RWPE2 (cell line): ENCODE results near the gene ALG6.

Source experiments
- ATAC-seq: fragments of 200-7000 bp; cut with Tn5 transposase; 3 replicates; pipeline ENCODE4 v1.9.1; 2021; ENCODE audit warnings: low read depth
- DNase-seq: peaks from one replicate; pipeline ENCODE4 v3.0.0-alpha.2; 2020; ENCODE audit warnings: low spot score
- H3K27ac ChIP-seq: fragments of 450-650 bp; 2 replicates; pipeline ENCODE4 v1.5.1; 2017; ENCODE audit warnings: mild to moderate bottlenecking; ENCODE audit not compliant: poor library complexity, severe bottlenecking
- H3K27me3 ChIP-seq: fragments of 250-450 bp; sonication (Bioruptor Pico); 2 replicates; pipeline ENCODE4 v1.5.1; 2021; ENCODE audit warnings: mild to moderate bottlenecking, moderate library complexity; ENCODE audit not compliant: insufficient read depth, poor library complexity, severe bottlenecking
- H3K36me3 ChIP-seq: fragments of 250-450 bp; sonication (Bioruptor Pico); 2 replicates; pipeline ENCODE4 v1.5.1; 2020; ENCODE audit warnings: low read depth, mild to moderate bottlenecking, moderate library complexity
- H3K4me1 ChIP-seq: fragments of 250-450 bp; sonication (Bioruptor Pico); 2 replicates; pipeline ENCODE4 v1.5.1; 2021; ENCODE audit warnings: mild to moderate bottlenecking, moderate library complexity; ENCODE audit not compliant: insufficient read depth, poor library complexity, severe bottlenecking
- H3K4me3 ChIP-seq: fragments of 250-450 bp; sonication (Bioruptor Pico); 2 replicates; pipeline ENCODE4 v1.5.1; 2021; ENCODE audit warnings: mild to moderate bottlenecking, moderate library complexity; ENCODE audit not compliant: severe bottlenecking
- H3K9me3 ChIP-seq: fragments of 250-450 bp; sonication (Bioruptor Pico); 2 replicates; pipeline ENCODE4 v1.5.1; 2021; ENCODE audit warnings: mild to moderate bottlenecking, moderate library complexity; ENCODE audit not compliant: severe bottlenecking
- CTCF ChIP-seq: fragments of 450-650 bp; IDR thresholded peaks from one replicate; pipeline ENCODE4 v1.5.1; 2017; ENCODE audit warnings: mild to moderate bottlenecking, moderate library complexity; ENCODE audit not compliant: poor library complexity, severe bottlenecking

Gene ALG6

GRCh38 chr1:63363014-63363413 is 4.4 kb upstream of the ALG6 start:
- Histone ChIP-seq H3K27me3 (no peaks in the 10 kb centered on the region), H3K27ac (no peak overlapping the region), H3K4me1 (no peaks in the 10 kb centered on the region), H3K9me3 (no peaks in the 10 kb centered on the region), H3K36me3 (no peaks in the 10 kb centered on the region), H3K4me3 (no peak overlapping the region)
- ATAC-seq: no peak
- no peak for DNase-seq
- no peak for TF ChIP-seq CTCF

GRCh38 chr1:63366908-63367214 is 566 bp upstream of the ALG6 start:
- H3K4me1 ChIP-seq: no peaks in the 10 kb centered on the region
- H3K36me3 ChIP-seq: peaks cover 8% of the 10 kb centered on the region; the same call in 1 of the 2 replicates
- TF ChIP-seq CTCF: no peak
- no peak overlapping the region for H3K27ac ChIP-seq
- ATAC-seq (no peak), DNase-seq (no peak)
- H3K4me3 ChIP-seq: peak overlapping the region; percentile 72
- H3K9me3 ChIP-seq: no peaks in the 10 kb centered on the region
- no peaks in the 10 kb centered on the region for H3K27me3 ChIP-seq

GRCh38 chr1:63368131-63368530 is 704 bp downstream of the ALG6 start:
- Histone ChIP-seq H3K4me1 (no peaks in the 10 kb centered on the region), H3K27ac (peak overlapping the region; percentile 14), H3K4me3 (peak overlapping the region; percentile 72), H3K9me3 (no peaks in the 10 kb centered on the region), H3K27me3 (no peaks in the 10 kb centered on the region), H3K36me3 (peaks cover 8% of the 10 kb centered on the region; the same call in 1 of the 2 replicates)
- TF ChIP-seq CTCF: no peak
- DNase-seq: no peak
- peak; percentile 7; the same call in 2 of the 3 replicates for ATAC-seq

- DNase-seq (no peak), ATAC-seq (no peak)
These were observed 12.2 kb downstream of the ALG6 start for GRCh38 chr1:63379583-63379982.

GRCh38 chr1:63381741-63382140 is 14.3 kb downstream of the ALG6 start:
- TF ChIP-seq CTCF: no peak
- Histone ChIP-seq H3K4me1 (no peaks in the 10 kb centered on the region), H3K4me3 (no peak overlapping the region), H3K27me3 (no peaks in the 10 kb centered on the region), H3K27ac (no peak overlapping the region), H3K36me3 (peaks cover 4% of the 10 kb centered on the region), H3K9me3 (no peaks in the 10 kb centered on the region)
- DNase-seq (no peak), ATAC-seq (no peak)

More at GRCh38 chr1:63379583-63379982, 12.2 kb downstream of the ALG6 start:
- peaks cover 16% of the 10 kb centered on the region for H3K36me3 ChIP-seq
- H3K27me3 ChIP-seq: no peaks in the 10 kb centered on the region
- H3K4me1 ChIP-seq: no peaks in the 10 kb centered on the region
- no peak for TF ChIP-seq CTCF
- H3K9me3 ChIP-seq: no peaks in the 10 kb centered on the region
- no peak overlapping the region for H3K27ac ChIP-seq
- H3K4me3 ChIP-seq: no peak overlapping the region
